GM21576 (cell line): Measurements from ENCODE around the gene PRKD1.

Experiments
- ATAC-seq: cut with Tn5 transposase; IDR thresholded peaks from one replicate; pipeline ENCODE4 v1.9.1; 2021; ENCODE audit warnings: mild to moderate bottlenecking, moderate library complexity; ENCODE audit not compliant: unreplicated experiment

PRKD1 gene

DNA sequence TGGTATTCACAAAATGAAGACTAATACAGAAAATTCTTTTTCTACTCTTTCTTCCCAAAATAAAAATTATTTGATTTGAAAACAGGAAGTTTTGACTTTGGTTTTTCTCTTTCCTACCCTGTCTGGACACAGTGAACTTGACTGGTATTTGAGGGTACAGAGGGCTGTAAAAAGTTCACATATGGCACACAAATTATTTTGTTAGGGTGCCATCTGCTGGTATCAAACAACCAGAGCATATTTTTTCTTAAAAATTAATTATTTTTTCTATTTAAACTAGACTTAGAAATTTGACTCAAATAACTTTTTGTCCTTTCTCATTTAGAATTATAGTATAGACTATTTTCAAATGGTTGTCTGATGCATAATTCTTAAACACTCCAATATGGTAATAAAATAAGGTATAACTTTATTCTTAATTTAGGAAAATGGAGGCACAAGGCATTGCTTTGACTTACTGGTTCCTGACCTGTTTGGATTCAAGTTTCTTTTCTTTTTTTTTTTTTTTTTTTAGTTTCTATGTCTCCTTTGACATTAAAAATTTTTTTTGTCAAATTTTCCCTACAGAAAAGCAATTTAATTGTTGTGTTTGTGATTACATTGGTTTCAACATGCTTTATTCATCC is 390.6 kb downstream of the PRKD1 start:
- ATAC-seq: no peak

DNA sequence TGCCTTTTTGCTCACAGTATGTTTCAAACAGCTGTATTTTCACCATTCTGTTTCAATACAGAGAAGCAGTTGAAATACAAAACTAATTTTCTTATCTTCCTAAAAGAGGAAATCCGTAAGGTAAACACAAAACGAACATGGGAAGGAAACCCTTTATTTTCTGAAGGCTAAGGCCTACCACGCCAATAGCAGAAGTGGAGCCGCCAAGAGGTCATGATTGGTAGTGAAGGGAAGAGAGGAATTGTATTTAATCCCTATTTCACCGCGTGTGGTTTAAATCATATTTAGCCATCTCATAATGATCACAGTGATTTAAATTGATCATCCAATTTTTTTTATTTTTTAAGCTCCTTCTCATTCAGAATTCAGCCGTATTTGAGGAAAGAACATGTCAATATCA is 398.2 kb downstream of the PRKD1 start:
- no peak for ATAC-seq

DNA sequence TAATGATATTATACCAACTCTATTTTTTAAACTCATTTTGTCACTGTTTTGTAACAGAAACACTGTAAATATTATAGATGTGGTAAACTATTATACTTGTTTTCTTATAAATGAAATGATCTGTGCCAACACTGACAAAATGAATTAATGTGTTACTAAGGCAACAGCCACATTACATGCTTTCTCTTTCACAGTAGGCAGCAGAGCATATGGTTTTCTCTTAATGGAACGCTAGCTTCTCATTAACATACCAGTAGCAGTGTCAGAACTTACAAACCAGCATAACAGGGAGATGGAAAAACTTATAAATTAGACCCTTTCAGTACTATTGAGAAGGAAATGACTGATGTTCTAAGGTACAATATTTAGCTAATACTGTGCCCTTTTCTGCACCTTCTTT is 398.8 kb downstream of the PRKD1 start:
- no peak for ATAC-seq

DNA sequence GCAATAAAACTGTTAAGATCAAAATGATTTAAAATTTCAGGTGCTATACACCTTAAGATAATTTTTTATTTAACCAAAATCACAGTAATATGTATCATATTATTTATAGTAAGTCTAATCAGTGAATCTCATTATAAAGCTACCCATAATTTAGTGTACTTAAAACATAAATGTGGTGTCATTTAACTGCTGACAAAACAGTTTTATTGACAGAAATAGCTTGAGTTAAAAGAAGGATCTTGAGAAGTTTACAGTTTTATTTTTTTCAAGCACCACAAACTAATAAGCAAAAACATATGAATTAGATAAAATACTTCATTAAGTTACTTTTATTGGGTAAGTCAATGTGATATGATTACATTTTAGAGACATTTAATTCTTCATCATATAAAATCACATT is 400.4 kb downstream of the PRKD1 start:
- ATAC-seq: no peak
